ENCODE measurements around the gene KYNU.

GRCh38 chr2:142892715-142893114 is 15.3 kb downstream of the KYNU start:
- no peak for TF ChIP-seq CTCF (conservative IDR thresholded peaks at IDR 0.05 in 1 of 2, IDR thresholded peaks at IDR 0.05 in 1 of 2; ENCODE audit: low read depth in 1 of 2, low read length in 2 of 2)
- TF ChIP-seq EZH2 (IDR thresholded peaks at IDR 0.05; ENCODE audit: low read length, missing control alignments), result no peak

Data from fibroblast of lung (primary cell).